OCI-LY7 (cell line): ENCODE measurements around the gene USPL1. TPM values are rescaled to one million over a fixed set of nuclear protein-coding genes. Genes with fewer than 3 reads are reported as not detected.

Source experiments
- BruUV-seq: library from RNA; stranded (reverse); fragments of 400-500 nt; replicated peaks from 2 replicates; lab custom pipeline; 2021; lab: Mats Ljungman, UMichigan
- CTCF ChIA-PET: fragments of 300-600 bp; sonication (Branson Sonifier 250); formaldehyde crosslinking; loops from one replicate; lab custom pipeline; 2022; ENCODE audit warnings: antibody characterized with exemption; ENCODE audit not compliant: unreplicated experiment; lab: Charles Lee
- POLR2A ChIA-PET: fragments of 300-600 bp; sonication (Branson Sonifier 250); formaldehyde crosslinking; loops from one replicate; lab custom pipeline; 2022; ENCODE audit warnings: antibody characterized with exemption; lab: Charles Lee
- DNase-seq: peaks from one replicate; pipeline ENCODE4 v3.0.0-alpha.2; 2015; ENCODE audit warnings: low spot score
- H2AFZ ChIP-seq: fragments of 200-600 bp; sonication (generic), shearing (Covaris generic); 2 replicates; pipeline ENCODE4 v1.6.1; 2014; ENCODE audit warnings: mild to moderate bottlenecking, antibody characterized with exemption, low read length, moderate library complexity
- H3K27ac ChIP-seq: fragments of 200-600 bp; sonication (generic); 2 replicates; pipeline ENCODE4 v1.5.1; 2014; ENCODE audit warnings: mixed run types, low read depth, mild to moderate bottlenecking, moderate library complexity, low read length, inconsistent platforms; ENCODE audit not compliant: poor library complexity, severe bottlenecking
- H3K36me3 ChIP-seq: fragments of 200-600 bp; sonication (generic); 2 replicates; pipeline ENCODE4 v1.6.1; 2014; ENCODE audit warnings: mild to moderate bottlenecking, antibody characterized with exemption, low read length, moderate library complexity, mixed read lengths; ENCODE audit not compliant: insufficient read depth
- H3K4me1 ChIP-seq: fragments of 200-600 bp; sonication (generic); 2 replicates; pipeline ENCODE4 v1.5.1; 2014; ENCODE audit warnings: mild to moderate bottlenecking, low read length; ENCODE audit not compliant: insufficient read depth, poor library complexity, severe bottlenecking
- H3K4me2 ChIP-seq: fragments of 200-600 bp; sonication (generic); 2 replicates; pipeline ENCODE4 v1.6.1; 2014; ENCODE audit warnings: mild to moderate bottlenecking, low read length
- H3K4me3 ChIP-seq: fragments of 200-600 bp; sonication (generic); 2 replicates; pipeline ENCODE4 v1.5.1; 2014; ENCODE audit warnings: mild to moderate bottlenecking, low read depth, low read length; ENCODE audit not compliant: poor library complexity, severe bottlenecking
- H3K79me2 ChIP-seq: fragments of 200-600 bp; sonication (generic); 2 replicates; pipeline ENCODE4 v1.6.1; 2016; ENCODE audit warnings: low read depth, mild to moderate bottlenecking, low read length, moderate library complexity, mixed read lengths; ENCODE audit not compliant: insufficient read depth
- H3K9me2 ChIP-seq: fragments of 200-600 bp; sonication (generic); 2 replicates; pipeline ENCODE4 v1.6.1; 2016; ENCODE audit warnings: mild to moderate bottlenecking, low read length, mixed read lengths; ENCODE audit not compliant: insufficient read depth
- H3K9me3 ChIP-seq: fragments of 200-600 bp; sonication (generic); 2 replicates; pipeline ENCODE4 v1.6.1; 2014; ENCODE audit warnings: mild to moderate bottlenecking, mixed run types, low read length, mixed read lengths
- H4K20me1 ChIP-seq: fragments of 200-600 bp; sonication (generic); 2 replicates; pipeline ENCODE4 v1.6.1; 2014; ENCODE audit warnings: mild to moderate bottlenecking, antibody characterized with exemption, low read length, moderate library complexity, mixed read lengths; ENCODE audit not compliant: insufficient read depth
- CTCF ChIP-seq: fragments of 200-600 bp; sonication (generic); conservative IDR thresholded peaks from 2 replicates; pipeline ENCODE4 v1.5.1; 2014; ENCODE audit warnings: mild to moderate bottlenecking, antibody characterized with exemption, low read length, moderate library complexity, mixed read lengths
- EZH2phosphoT487 ChIP-seq: fragments of 200-600 bp; sonication (generic); IDR thresholded peaks from 2 replicates; pipeline ENCODE4 v1.6.1; 2018; ENCODE audit warnings: low read depth, borderline replicate concordance, mild to moderate bottlenecking, mixed run types, antibody characterized with exemption, low read length, moderate library complexity, mixed read lengths
- intact Hi-C: fragments of 100-400 bp; cut with micrococcal nuclease; formaldehyde crosslinking; loops from one replicate; pipeline ENCODE4 v1.10.0; 2022; ENCODE audit not compliant: unreplicated experiment
- total RNA-seq, 2 experiments: library from RNA; depleted of rRNA in 1 of 2; stranded (reverse); fragments of >200 nt in 1 of 2; shearing (Covaris generic) in 1 of 2; gene quantifications; 2 replicates each; pipeline ENCODE4 v1.2.3, GENCODE V29; 2014 to 2022

USPL1 gene
- total RNA-seq, 2 experiments from 2014 or later: 19.2 to 21.9 TPM

- intact Hi-C loops: no loop called here
- Histone ChIP-seq H3K9me3 (no peaks in the 10 kb centered on the region), H3K79me2 (peaks cover 11% of the 10 kb centered on the region; the same call in 1 of the 2 replicates), H3K4me2 (peak overlapping the region; percentile 60), H3K9me2 (no peaks in the 10 kb centered on the region), H3K4me3 (peak overlapping the region; percentile 20), H3K4me1 (peaks cover 56% of the 10 kb centered on the region), H2AFZ (peak overlapping the region; percentile 65), H3K36me3 (no peaks in the 10 kb centered on the region), H3K27ac (peak overlapping the region; percentile 34), H4K20me1 (no peaks in the 10 kb centered on the region)
- BruUV-seq: no TSS peak
- peak; percentile 89 for DNase-seq
- TF ChIP-seq EZH2phosphoT487 (no peak), CTCF (no peak)
- ChIA-PET POLR2A (interaction anchor here (0.6 to 2.6 kb wide), 11 partner anchors 9 to 300 kb away, joined by 3 to 13 read pairs (median 4); partner anchors contain the start of genes ALOX5AP and KATNAL1), CTCF (interaction anchor here (1.0 kb wide), 1 partner anchor 9 kb away, joined by 3 read pairs; no protein-coding TSS in a partner anchor)
Measured at GRCh38 chr13:30607908-30608307, 9.8 kb upstream of the USPL1 start.

GRCh38 chr13:30608364-30608763 lies 9.4 kb upstream of the USPL1 start:
- Histone ChIP-seq H2AFZ (peak overlapping the region; percentile 65), H3K27ac (peak overlapping the region; percentile 34), H3K79me2 (peaks cover 11% of the 10 kb centered on the region; the same call in 1 of the 2 replicates), H3K9me2 (no peaks in the 10 kb centered on the region), H3K36me3 (no peaks in the 10 kb centered on the region), H3K4me3 (peak overlapping the region; percentile 20), H4K20me1 (no peaks in the 10 kb centered on the region), H3K9me3 (no peaks in the 10 kb centered on the region), H3K4me1 (peaks cover 61% of the 10 kb centered on the region), H3K4me2 (peak overlapping the region; percentile 60)
- no TSS peak for BruUV-seq
- TF ChIP-seq CTCF (no peak), EZH2phosphoT487 (no peak)
- intact Hi-C loops: no loop called here
- POLR2A ChIA-PET: interaction anchor here (0.7 to 2.6 kb wide), 9 partner anchors 8 to 301 kb away, joined by 3 to 13 read pairs (median 4); partner anchors contain the start of genes ALOX5AP and KATNAL1
- CTCF ChIA-PET: interaction anchor here (0.6 to 1.0 kb wide), 2 partner anchors 9 to 164 kb away, joined by 3 to 6 read pairs; no protein-coding TSS in a partner anchor
- DNase-seq: no peak

GRCh38 chr13:30610311-30610710 lies 7.4 kb upstream of the USPL1 start:
- H3K27ac ChIP-seq: no peak overlapping the region

More at GRCh38 chr13:30610311-30610710, 7.4 kb upstream of the USPL1 start:
- Histone ChIP-seq H3K4me1 (peaks cover 78% of the 10 kb centered on the region), H4K20me1 (no peaks in the 10 kb centered on the region), H3K36me3 (no peaks in the 10 kb centered on the region), H3K4me2 (peak overlapping the region; percentile 61), H3K79me2 (peaks cover 28% of the 10 kb centered on the region), H3K9me3 (no peaks in the 10 kb centered on the region), H2AFZ (peak overlapping the region; percentile 1; the same call in 1 of the 2 replicates), H3K9me2 (no peaks in the 10 kb centered on the region), H3K4me3 (peak overlapping the region; percentile 4)
- no TSS peak for BruUV-seq
- DNase-seq: no peak
- TF ChIP-seq EZH2phosphoT487 (no peak), CTCF (no peak)
- CTCF ChIA-PET: no interaction called here
- POLR2A ChIA-PET: interaction anchor here (0.5 to 3.0 kb wide), 6 partner anchors 10 to 279 kb away, joined by 3 to 12 read pairs (median 4); no protein-coding TSS in a partner anchor
- intact Hi-C loops: loop anchor here (10.0 kb wide), 2 partner anchors 1016 to 1176 kb away; partner anchors contain the start of gene SLC7A1
